Activated naive CD8-positive, alpha-beta T cell treated with anti-CD3 and anti-CD28 coated beads for 36 hours (primary cell): ENCODE results near the gene PTPRN2. TPM values are rescaled to one million over a fixed set of nuclear protein-coding genes. Genes with fewer than 3 reads are reported as not detected.
A peak's percentile ranks its signal among the peaks of the same experiment; 100 is the strongest.
"Not testable (repeated sequence)": the region's sequence is repeated elsewhere in the genome, so short reads cannot be mapped to it uniquely, and the experiment has no call there.

Experiments
- DNase-seq: peaks from one replicate; pipeline ENCODE4 v3.0.0; 2021
- H3K27ac Mint-ChIP-seq: one replicate; pipeline ENCODE4 v1.8.0; 2022; ENCODE audit warnings: mild to moderate bottlenecking, moderate library complexity, mixed read lengths
- H3K27me3 Mint-ChIP-seq: one replicate; pipeline ENCODE4 v1.8.0; 2022; ENCODE audit warnings: mild to moderate bottlenecking, mixed read lengths
- H3K36me3 Mint-ChIP-seq: one replicate; pipeline ENCODE4 v1.8.0; 2021; ENCODE audit warnings: mild to moderate bottlenecking, mixed read lengths
- H3K4me1 Mint-ChIP-seq: one replicate; pipeline ENCODE4 v1.8.0; 2021; ENCODE audit warnings: mixed read lengths
- H3K4me3 Mint-ChIP-seq: one replicate; pipeline ENCODE4 v1.8.0; 2022; ENCODE audit warnings: mild to moderate bottlenecking, moderate library complexity, mixed read lengths
- H3K9me3 Mint-ChIP-seq: one replicate; pipeline ENCODE4 v1.8.0; 2022; ENCODE audit warnings: mixed read lengths
- total RNA-seq, 2 experiments: library from RNA; stranded (reverse); gene quantifications; one replicate each; pipeline ENCODE4 v1.2.3, GENCODE V29; 2021

Gene PTPRN2
- total RNA-seq, 2 experiments from 2014 or later = 0.72 to 0.74 TPM

GRCh38 chr7:158377800-158378623 lies 209.6 kb downstream of the PTPRN2 start:
- H3K4me3 Mint-ChIP-seq = no peak overlapping the region
- peaks cover 9% of the 10 kb centered on the region for H3K27me3 Mint-ChIP-seq
- H3K36me3 Mint-ChIP-seq = no peaks in the 10 kb centered on the region
- H3K27ac Mint-ChIP-seq = no peak overlapping the region
- no peak for DNase-seq
- H3K9me3 Mint-ChIP-seq = peaks cover 16% of the 10 kb centered on the region
- H3K4me1 Mint-ChIP-seq = peaks cover 9% of the 10 kb centered on the region

GRCh38 chr7:158376839-158377186 lies 210.8 kb downstream of the PTPRN2 start:
- H3K4me3 Mint-ChIP-seq, H3K36me3 Mint-ChIP-seq, H3K27me3 Mint-ChIP-seq, H3K4me1 Mint-ChIP-seq, H3K27ac Mint-ChIP-seq: not testable (repeated sequence)
- peak; percentile 6 for DNase-seq
- peaks cover 16% of the 10 kb centered on the region for H3K9me3 Mint-ChIP-seq

DNA sequence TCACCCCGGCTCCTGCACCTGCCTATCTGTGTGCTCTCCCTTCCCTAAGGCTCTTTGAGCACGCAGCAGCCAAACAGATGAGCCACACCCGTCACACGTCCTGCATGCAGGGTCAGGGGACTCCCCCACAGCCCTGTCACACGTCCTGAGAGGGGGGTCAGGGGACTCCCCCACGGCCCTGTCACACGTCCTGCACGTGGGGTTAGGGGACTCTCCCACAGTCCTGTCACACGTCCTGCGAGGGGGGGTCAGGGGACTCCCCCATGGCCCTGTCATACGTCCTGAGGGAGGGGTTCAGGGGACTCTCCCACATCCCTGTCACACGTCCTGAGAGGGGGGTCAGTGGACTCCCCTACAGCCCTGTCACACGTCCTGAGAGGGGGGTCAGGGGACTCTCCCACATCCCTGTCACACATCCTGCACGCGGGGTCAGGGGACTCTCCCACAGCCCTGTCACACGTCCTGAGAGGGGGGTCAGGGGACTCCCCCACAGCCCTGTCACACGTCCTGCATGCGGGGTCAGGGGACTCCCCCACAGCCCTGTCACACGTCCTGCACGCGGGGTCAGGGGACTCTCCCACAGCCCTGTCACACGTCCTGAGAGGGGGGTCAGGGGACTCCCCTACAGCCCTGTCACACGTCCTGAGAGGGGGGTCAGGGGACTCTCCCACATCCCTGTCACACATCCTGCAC lies 211.3 kb downstream of the PTPRN2 start:
- DNase-seq = peak; percentile 21
- H3K36me3 Mint-ChIP-seq, H3K4me1 Mint-ChIP-seq, H3K4me3 Mint-ChIP-seq, H3K27me3 Mint-ChIP-seq: not testable (repeated sequence)
- peak overlapping the region; percentile 63 for H3K27ac Mint-ChIP-seq
- H3K9me3 Mint-ChIP-seq = peaks cover 13% of the 10 kb centered on the region

GRCh38 chr7:158375034-158375433 lies 212.6 kb downstream of the PTPRN2 start:
- Mint-ChIP-seq H3K9me3 (peaks cover 5% of the 10 kb centered on the region), H3K4me1 (peaks cover 9% of the 10 kb centered on the region), H3K27me3 (peaks cover 5% of the 10 kb centered on the region), H3K27ac (no peak overlapping the region), H3K36me3 (no peaks in the 10 kb centered on the region), H3K4me3 (no peak overlapping the region)
- DNase-seq = no peak

- no peak for DNase-seq
- Mint-ChIP-seq H3K4me3 (no peak overlapping the region), H3K27me3 (peaks cover 5% of the 10 kb centered on the region), H3K27ac (no peak overlapping the region), H3K36me3 (no peaks in the 10 kb centered on the region), H3K4me1 (peaks cover 9% of the 10 kb centered on the region), H3K9me3 (peaks cover 2% of the 10 kb centered on the region)
Observed at GRCh38 chr7:158374586-158374985, 213.0 kb downstream of the PTPRN2 start.

DNA sequence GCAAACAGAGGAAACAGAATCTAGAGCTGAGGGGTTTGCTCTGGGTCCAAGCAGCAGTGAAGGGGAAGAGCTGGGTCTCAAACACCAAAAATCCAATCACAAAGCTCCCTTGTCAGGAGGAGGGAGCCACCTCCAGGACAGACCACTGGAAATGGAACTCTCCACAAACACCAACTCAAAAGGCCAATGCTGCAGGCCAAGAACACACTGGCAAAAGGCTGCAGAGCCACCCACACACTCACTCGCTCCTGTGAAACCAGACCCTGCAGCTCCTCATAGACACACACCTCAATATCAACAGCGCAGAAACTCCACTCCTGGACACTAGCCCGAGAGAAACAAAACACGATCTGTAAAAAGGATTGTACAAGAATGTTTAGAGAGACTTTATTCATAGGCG lies 213.5 kb downstream of the PTPRN2 start:
- no peak overlapping the region for H3K27ac Mint-ChIP-seq
- peaks cover 5% of the 10 kb centered on the region for H3K27me3 Mint-ChIP-seq
- H3K36me3 Mint-ChIP-seq = no peaks in the 10 kb centered on the region
- no peak for DNase-seq
- H3K4me1 Mint-ChIP-seq = peaks cover 9% of the 10 kb centered on the region
- no peaks in the 10 kb centered on the region for H3K9me3 Mint-ChIP-seq
- H3K4me3 Mint-ChIP-seq = no peak overlapping the region

DNA sequence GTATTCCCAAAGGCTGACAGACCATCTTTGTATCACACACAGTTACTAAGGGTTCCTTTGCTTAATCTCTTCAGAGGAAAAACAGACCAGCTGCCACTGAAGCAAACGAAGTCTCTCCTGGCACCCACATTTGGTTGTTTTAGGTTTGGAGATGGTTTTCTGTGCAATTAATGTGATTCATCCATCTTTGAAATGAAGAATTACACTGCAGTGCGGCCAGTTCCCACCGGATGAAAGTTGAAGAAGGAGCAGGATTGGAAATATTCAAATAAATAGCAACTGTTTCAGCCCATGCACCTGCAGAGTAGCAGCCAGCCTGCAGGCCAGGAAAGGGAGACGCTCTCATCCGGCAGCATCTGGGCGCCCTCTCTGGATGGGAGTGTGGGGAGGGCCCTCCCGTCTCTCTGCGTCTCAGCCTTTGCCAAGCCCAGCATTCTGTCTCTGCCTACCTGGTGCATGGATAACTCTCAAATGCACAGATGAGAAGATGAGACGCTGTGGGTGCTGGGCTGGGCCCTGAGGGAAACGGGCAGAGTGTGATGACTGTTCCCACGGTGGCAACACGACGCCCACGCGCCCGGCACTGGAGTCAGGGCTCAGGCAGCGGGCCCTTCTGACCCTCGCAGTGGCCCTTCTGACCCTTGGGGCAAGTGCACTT lies 214.0 kb downstream of the PTPRN2 start:
- H3K36me3 Mint-ChIP-seq = no peaks in the 10 kb centered on the region
- peaks cover 5% of the 10 kb centered on the region for H3K27me3 Mint-ChIP-seq
- H3K27ac Mint-ChIP-seq = no peak overlapping the region
- no peak for DNase-seq
- no peaks in the 10 kb centered on the region for H3K9me3 Mint-ChIP-seq
- H3K4me1 Mint-ChIP-seq = peaks cover 9% of the 10 kb centered on the region
- no peak overlapping the region for H3K4me3 Mint-ChIP-seq

GRCh38 chr7:158372400-158373342 lies 215.0 kb downstream of the PTPRN2 start:
- no peaks in the 10 kb centered on the region for H3K9me3 Mint-ChIP-seq
- peaks cover 9% of the 10 kb centered on the region for H3K4me1 Mint-ChIP-seq
- H3K4me3 Mint-ChIP-seq = no peak overlapping the region
- H3K36me3 Mint-ChIP-seq = no peaks in the 10 kb centered on the region
- H3K27ac Mint-ChIP-seq = no peak overlapping the region
- no peak for DNase-seq
- H3K27me3 Mint-ChIP-seq = peaks cover 5% of the 10 kb centered on the region

DNA sequence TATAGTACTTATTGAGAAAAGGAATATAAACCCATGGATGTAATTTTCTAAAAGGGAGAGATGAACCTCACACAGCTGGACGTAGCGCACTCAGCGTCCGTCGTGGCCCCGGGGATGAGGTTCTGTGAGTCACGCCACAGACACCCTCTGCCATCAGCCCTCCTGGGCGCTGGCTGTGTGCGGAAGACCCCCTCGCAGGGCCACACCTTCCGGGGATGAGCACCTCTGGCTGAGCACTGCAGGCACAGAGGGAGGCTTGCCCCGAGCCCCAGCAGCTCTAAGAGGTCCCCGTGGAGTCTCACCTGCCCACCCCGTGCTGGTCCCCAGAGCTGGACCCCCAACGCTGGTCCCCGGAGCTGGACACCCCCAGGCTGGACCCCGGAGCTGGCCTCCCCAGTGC lies 215.8 kb downstream of the PTPRN2 start:
- Mint-ChIP-seq H3K27me3 (peaks cover 5% of the 10 kb centered on the region), H3K27ac (no peak overlapping the region), H3K36me3 (no peaks in the 10 kb centered on the region), H3K9me3 (no peaks in the 10 kb centered on the region), H3K4me1 (peaks cover 9% of the 10 kb centered on the region), H3K4me3 (no peak overlapping the region)
- DNase-seq = no peak

- H3K4me3 Mint-ChIP-seq = no peak overlapping the region
- H3K4me1 Mint-ChIP-seq = no peaks in the 10 kb centered on the region
- DNase-seq = no peak
- no peak overlapping the region for H3K27ac Mint-ChIP-seq
- peaks cover 5% of the 10 kb centered on the region for H3K27me3 Mint-ChIP-seq
- no peaks in the 10 kb centered on the region for H3K9me3 Mint-ChIP-seq
- H3K36me3 Mint-ChIP-seq = no peaks in the 10 kb centered on the region
Observed at GRCh38 chr7:158369866-158370265, 217.8 kb downstream of the PTPRN2 start.

DNA sequence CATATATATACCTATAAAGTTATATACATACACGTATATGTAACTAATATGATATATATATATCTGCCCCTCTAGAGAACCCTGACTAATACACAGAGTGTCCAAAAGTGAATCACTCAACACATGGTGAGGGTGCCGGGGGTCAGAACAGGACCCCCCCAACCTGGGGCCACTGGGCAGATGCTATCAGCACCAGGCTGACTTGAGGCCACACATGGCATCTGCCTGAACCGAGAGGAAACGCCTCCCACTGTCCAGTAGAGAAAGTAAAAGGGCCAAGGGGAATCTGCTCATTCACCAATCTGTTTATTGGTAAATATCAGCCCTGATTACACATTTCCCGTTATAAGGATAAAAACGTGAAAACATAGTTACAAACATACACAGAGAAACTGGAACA lies 218.3 kb downstream of the PTPRN2 start:
- H3K4me1 Mint-ChIP-seq = no peaks in the 10 kb centered on the region
- DNase-seq = no peak
- no peak overlapping the region for H3K27ac Mint-ChIP-seq
- no peak overlapping the region for H3K4me3 Mint-ChIP-seq
- H3K36me3 Mint-ChIP-seq = no peaks in the 10 kb centered on the region
- H3K27me3 Mint-ChIP-seq = peaks cover 3% of the 10 kb centered on the region
- no peaks in the 10 kb centered on the region for H3K9me3 Mint-ChIP-seq

GRCh38 chr7:158368449-158368848 lies 219.2 kb downstream of the PTPRN2 start:
- Mint-ChIP-seq H3K27me3 (no peaks in the 10 kb centered on the region), H3K4me1 (no peaks in the 10 kb centered on the region), H3K4me3 (no peak overlapping the region), H3K9me3 (no peaks in the 10 kb centered on the region), H3K36me3 (no peaks in the 10 kb centered on the region), H3K27ac (no peak overlapping the region)
- DNase-seq = no peak

DNA sequence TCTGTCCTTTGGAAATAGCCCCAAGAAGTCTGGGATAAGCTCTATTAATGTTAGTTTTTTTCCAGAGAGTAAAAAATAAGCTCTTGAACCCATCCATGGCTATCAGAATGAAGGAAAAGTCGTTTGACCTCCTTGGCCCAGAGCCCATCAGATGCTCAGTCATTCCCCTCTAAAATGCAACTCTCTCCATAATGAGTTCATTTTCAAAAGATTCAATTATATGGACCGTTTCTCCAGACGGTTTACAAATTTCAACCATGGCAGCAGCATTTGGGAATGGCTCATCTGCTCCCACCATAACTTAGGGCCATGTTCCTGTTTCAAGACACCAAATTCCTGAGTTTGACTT lies 220.0 kb downstream of the PTPRN2 start:
- no peaks in the 10 kb centered on the region for H3K9me3 Mint-ChIP-seq
- no peaks in the 10 kb centered on the region for H3K27me3 Mint-ChIP-seq
- no peaks in the 10 kb centered on the region for H3K36me3 Mint-ChIP-seq
- H3K4me1 Mint-ChIP-seq = no peaks in the 10 kb centered on the region
- no peak overlapping the region for H3K27ac Mint-ChIP-seq
- H3K4me3 Mint-ChIP-seq = no peak overlapping the region
- DNase-seq = no peak

- no peak for DNase-seq
- H3K27me3 Mint-ChIP-seq = no peaks in the 10 kb centered on the region
- no peaks in the 10 kb centered on the region for H3K9me3 Mint-ChIP-seq
- no peak overlapping the region for H3K27ac Mint-ChIP-seq
- H3K4me1 Mint-ChIP-seq = no peaks in the 10 kb centered on the region
- no peaks in the 10 kb centered on the region for H3K36me3 Mint-ChIP-seq
- no peak overlapping the region for H3K4me3 Mint-ChIP-seq
Observed at GRCh38 chr7:158366916-158367633, 220.5 kb downstream of the PTPRN2 start.
